Kasumi-1 (cell line): ENCODE measurements around the gene ERVK3-1.
A peak's percentile ranks its signal among the peaks of the same experiment; 100 is the strongest.
"Not testable (repeated sequence)": the region's sequence is repeated elsewhere in the genome, so short reads cannot be mapped to it uniquely, and the experiment has no call there.

Experiments used
- DNase-seq, 2 experiments: peaks; one replicate each; lab custom pipeline; 2025; lab: John Stamatoyannopoulos, UW

Gene ERVK3-1

DNA sequence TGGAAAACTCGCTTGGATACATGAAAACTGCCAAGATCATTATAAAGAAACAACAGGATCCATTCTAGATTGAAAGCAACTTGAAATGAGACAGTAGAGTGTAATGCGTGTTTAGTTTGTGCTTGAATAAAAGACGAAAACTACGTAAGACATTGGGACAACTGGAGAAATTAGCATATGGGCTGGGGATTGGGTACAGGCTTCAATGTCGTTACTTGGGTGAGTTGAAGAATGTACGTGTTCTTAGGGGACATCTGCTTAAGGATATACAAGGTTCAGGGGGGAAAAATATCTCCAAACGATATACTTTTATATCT is 471 bp upstream of the ERVK3-1 start:
- no peak for DNase-seq

DNA sequence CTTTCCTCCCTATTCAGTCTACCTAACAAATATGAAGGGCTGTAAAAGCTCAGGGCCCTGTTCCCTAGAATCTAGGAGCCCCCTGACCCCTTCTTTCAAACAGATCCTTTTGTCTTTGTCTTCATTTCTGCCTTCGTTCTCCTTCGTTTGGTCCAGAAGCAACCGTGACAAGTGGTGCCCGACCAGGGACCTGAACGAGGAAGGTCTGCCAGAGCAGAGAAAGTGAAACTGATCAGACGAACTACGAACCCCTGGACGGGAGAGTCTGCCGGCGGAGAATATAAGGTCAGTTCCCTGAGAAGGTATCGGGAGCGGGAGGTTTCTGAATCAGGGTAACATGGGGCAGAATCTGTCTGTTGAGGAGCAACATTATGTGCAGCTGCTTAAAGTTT is 751 bp downstream of the ERVK3-1 start:
- peak; percentile 31 to 33 for DNase-seq

DNA sequence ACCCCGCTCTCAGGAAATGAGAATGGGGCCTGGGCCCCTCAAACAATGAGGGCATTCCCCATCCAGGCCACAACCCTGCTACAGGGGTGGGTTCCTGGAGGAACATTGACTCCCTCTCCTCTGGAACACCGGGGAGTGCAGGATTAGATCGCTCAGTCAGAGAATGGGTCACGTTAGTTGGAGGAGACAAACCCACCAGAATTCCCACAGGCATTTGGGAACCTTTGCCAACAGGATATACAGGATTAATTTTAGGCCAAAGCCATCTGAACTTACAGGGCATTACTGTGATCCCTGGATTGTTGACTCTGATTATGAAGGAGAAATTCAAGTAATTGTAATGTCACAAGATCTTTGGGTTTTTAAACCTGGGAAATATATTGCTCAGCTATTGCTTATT is 2.6 kb downstream of the ERVK3-1 start:
- DNase-seq: no peak

DNA sequence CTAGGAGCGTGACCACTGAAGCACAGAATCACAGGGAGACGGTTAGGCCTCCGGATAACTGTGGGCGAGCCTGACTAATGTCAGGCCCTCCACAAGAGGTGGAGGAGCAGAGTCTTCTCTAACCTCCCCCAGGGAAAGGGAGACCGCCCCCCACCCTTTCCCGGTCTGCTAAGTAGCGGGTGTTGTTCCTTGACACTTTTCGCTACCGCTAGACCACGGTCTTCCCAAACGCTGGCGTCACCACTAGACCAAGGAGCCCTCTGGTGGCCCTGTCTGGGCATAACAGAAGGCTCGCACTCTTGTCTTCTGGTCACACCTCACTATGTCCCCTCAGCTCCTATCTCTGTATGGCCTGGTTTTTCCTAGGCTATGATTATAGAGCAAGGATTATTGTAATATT is 5.5 kb downstream of the ERVK3-1 start:
- DNase-seq: not testable (repeated sequence)

DNA sequence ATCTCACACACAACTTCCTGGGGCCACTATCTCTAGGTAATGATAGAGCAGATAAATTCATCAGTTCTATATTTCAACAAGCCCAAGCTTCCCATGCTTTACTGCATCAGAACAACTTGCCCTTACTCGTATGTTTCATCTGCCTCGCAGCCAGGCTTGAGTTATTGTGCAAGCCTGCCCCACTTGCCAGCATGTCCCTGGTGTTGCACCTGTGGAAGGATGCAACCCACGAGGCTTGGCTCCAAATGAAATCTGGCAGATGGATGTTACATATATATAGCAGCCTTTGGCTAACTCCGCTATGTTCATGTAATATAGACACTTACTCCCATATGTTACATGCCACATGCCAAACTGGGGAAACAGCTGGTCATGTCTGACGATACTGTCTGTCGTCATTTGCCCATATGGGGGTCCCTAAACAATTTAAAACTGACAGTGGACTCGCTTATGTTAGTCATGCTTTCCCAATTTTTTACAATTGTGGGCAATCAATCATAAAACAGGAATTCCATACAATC is 6.2 kb downstream of the ERVK3-1 start:
- no peak for DNase-seq

DNA sequence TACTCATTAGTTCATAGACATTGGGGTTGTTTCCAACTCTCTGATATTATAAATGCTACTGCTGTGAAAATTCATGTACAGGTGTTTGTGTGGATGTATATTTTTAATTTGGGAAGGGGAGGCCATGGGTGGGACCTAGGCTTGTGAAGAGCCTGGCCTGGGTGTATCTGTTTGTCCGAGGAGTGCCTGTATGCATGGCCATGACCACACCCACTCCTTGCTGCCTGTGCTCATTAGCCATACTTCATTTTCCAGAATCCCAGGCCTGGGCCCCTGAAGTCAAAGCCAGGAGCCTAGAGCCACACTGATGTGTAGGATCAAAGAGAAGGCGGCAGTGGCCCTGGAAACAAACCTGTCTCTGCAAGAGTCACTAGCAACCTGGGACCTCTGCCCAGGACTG is 10.4 kb downstream of the ERVK3-1 start:
- DNase-seq: no peak

DNA sequence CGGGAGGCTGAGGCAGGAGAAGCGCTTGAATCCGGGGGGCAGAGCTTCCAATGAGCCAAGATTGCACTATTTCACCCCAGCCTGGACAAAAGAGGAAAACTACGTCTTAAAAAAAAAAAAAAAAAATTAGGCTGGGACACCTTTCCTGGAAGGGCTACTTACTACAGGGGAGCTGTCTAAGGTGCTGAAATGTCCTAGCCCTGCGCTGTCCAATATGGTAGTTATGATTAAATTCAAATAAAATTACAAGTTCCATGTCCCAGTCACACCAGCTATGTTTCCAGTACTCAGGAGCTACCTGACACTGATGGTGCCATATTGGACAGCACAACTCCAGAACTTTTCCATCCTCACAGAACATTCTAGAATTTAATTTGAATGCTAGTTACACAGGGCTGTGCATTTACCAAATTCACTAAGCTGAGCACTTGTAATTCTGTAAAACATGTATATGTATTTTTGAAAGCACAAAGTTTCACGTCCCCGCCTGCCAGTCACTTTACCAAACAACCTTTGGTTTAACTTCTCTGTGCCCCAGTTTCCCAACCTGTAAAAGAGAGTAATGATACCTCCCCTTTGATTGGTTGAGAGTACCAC is 12.4 kb downstream of the ERVK3-1 start:
- DNase-seq: peak; percentile 28 to 64

DNA sequence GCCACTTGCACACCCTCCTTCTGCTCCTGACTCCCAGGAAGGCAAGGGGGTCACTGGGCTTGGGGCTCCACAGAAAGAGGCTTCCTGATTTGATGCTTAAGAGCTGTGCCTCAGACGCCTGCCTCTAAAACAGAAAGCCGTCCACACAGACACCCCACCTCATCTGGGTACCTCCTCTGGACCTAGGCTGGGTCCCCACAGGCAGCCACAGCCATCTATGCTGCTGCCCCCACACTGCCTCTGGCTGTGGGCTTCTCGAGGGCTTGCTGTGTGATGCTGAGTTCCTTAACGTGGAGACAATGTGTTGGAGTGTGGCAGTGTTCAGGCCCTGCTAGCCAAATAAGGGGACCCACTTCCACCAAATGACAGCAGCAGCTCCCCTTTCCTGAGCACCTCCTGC is 13.1 kb downstream of the ERVK3-1 start:
- DNase-seq: no peak

DNA sequence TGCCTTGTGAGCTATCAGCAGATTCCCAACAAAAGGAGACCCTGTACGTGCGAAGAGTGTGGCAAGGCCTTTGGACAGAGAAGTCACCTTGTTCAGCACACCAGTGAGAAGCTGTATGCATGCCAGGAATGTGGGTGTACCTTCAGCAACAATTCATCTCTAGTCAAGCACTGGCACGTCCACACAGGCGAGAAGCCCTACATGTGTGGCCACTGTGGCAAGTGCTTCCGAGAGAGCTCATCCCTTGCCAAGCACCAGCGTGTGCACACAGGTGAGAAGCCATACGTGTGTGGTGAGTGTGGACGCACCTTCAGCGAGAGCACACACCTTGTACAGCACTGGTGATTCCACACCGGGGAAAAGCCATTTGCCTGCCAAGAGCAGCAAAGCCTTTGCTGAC is 14.1 kb downstream of the ERVK3-1 start:
- DNase-seq: no peak

DNA sequence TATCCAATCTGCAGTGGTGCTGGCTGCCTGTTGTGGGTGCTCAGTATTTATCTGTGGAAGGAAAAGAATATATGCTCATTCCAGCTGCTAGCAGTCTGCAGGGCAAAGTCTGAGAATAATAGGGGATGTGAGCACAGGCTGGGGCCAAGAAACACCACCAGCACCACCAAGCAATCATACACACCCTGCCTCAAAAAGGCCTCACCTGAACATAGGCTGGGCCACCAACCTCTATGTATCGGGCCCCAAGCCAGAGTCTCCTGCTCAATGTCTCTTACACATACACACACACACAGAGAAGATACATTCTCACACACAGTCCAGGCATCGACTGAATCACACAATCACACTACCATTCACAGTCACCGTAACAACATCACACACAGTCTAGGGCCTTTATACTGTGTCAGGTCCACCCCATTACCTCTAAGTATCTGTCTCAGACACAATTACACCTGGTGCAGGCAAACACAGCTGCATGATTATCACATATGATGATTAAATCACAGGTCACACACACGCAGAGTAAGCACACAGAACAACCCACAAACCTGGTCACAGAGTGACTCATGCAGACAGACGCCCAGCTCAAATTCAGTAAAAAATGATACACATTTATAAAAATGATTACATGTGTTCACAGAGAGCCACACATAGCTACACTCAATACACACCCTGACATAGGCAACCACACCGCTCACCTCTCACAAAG is 20.3 kb downstream of the ERVK3-1 start:
- DNase-seq: no peak

DNA sequence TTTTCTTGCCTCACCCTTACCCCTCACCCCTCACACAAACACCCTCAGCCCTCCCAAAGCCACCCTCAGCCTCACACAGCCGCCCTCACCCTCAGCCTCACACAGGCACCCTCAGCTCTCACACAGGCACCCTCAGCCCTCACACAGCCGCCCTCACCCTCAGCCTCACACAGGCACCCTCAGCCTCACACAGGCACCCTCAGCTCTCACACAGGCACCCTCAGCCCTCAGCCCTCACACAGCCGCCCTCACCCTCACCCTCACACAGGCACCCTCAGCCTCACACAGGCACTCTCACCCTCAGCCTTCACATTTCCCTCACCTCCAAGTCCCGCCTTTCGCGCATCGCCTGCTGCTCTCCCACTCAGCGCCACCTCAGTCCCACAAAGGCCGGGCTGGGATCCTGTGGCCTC is 21.3 kb downstream of the ERVK3-1 start:
- DNase-seq: no peak

DNA sequence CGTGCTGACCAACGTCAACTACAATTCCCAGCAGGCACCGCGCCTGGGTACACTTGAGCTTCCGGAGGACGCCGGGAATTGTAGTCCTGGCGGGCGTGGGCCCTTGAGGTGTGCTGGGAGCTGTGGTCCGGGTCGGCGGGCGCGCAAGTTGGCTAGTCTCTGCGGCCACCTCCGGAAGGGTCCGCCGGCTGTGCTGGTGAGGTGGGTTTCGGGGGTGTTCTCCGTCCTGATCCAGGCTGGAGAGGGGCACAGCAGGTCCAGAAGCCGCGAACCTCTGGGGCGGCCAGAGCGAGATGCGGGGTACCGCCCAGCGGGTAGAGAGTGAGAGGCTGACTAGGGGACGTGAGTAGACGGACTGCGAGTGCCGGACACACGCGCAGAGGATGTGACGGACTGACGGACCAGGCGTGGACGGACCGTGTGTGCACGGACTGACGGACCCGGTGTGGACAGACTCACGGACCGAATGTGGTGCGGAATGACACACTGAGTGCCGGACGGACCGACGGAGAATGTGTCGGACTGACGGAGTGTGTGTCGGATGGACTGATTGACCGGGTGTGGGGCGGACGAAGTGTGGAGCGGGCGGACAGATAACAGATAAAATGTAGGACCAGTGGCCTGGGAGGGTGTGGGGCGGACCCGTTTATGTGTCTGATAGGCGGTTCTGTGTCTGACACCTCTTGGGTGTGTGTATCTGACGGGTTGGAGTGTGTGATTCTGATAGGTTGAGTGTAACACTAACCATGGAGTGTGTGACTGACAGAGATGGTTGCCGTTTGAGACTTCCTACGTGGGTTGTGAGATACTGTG is 21.9 kb downstream of the ERVK3-1 start, which contains the start of gene ZSCAN22:
ZSCAN22 (plus strand) TSS at position 81 of the 813 bp plus-strand sequence. CDS start 7,809 bp downstream, outside the sequence.
- DNase-seq: peak; percentile 92 to 93

DNA sequence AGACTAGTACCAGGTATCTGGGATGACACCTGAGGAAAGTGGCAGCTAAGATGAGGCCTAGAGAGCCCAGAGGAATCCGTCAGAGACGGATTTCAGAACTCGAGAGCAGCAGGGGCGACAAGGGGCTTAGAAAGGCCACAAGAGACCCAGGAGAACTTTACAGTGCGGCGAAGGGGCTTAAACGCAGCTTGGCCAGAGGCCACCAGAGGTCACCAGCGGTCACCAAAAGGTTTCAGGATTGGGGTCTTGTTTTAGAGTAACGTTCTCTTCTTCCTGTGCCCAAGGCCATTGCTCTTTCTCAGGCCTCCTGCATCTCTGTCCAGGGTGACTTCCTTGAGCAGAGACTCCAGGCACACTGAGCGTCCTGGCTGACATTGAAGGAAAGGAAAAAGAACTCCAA is 23.8 kb downstream of the ERVK3-1 start:
- DNase-seq: peak; percentile 32 to 54

DNA sequence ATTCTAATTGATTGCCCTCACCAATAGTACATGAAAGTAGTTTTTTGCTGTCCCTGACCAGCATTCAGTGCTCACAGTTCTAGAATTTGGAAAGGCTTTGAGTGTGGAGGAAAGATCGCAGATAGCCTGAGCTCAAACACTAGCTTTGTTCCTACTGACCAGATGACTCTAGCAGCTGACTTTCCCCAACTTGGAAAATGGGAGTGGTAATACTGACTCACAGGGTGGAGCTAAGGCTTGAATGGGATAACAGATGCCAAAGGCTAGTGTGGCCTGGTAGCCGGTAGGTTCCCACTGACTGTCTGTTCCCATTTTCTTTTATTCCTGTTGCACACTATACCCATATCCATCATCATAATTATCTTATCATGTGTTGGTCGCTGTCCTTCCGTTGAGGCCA is 25.3 kb downstream of the ERVK3-1 start:
- DNase-seq: no peak

DNA sequence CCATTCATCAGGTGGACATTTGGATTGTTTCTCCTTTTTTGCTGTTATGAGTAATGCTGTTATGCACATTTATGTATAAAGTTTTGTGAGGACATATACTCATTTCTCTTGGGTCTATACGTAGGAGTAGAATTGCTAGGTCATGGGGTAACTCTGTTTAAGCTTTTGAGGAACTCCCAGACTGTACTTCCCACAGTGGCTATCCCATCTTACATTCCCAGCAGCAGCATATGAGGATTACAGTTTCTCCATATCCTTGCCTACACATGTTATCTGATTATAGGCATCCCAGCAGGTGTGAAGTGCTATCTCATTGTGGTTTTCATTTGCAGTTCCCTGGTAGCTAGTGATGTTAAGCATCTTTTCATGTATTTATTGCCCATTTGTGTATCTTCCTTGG is 27.5 kb downstream of the ERVK3-1 start:
- no peak for DNase-seq

DNA sequence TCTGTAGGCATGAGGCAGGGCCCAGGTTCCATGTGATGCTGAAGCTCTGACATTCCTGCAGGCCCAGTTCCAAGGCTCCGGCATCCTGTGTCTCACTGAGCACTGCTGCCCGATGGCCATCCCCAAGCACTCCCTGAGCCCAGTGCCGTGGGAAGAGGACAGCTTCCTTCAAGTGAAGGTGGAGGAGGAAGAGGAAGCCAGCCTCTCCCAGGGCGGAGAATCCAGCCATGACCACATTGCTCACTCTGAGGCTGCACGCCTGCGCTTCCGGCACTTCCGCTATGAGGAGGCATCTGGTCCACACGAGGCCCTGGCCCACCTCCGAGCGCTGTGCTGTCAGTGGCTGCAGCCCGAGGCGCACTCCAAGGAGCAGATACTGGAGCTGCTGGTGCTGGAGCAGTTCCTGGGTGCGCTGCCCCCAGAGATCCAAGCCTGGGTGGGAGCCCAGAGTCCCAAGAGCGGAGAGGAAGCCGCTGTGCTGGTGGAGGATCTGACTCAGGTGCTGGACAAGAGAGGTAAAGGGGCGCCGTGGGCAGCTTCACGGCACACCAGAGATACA is 29.6 kb downstream of the ERVK3-1 start:
- peak; percentile 13 to 21 for DNase-seq

DNA sequence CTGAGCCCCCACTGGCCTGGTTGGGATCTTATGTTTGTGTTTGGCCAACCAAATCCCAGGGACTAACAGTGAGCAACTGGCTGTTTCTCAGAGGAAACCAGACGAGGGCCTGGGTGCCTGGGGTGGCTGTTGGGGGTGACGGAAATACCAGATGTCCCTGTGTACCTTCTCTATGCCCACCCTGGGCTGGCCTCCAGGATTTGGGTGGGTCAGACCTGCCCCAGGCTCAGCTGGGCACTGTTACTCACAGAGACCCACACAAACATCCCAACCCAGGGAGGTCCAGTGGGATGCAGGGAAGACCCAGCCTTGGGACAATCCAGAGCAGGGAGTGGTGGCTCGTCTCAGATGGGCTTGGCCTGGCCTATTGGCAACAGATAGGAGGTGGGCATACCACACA is 30.5 kb downstream of the ERVK3-1 start:
- no peak for DNase-seq

DNA sequence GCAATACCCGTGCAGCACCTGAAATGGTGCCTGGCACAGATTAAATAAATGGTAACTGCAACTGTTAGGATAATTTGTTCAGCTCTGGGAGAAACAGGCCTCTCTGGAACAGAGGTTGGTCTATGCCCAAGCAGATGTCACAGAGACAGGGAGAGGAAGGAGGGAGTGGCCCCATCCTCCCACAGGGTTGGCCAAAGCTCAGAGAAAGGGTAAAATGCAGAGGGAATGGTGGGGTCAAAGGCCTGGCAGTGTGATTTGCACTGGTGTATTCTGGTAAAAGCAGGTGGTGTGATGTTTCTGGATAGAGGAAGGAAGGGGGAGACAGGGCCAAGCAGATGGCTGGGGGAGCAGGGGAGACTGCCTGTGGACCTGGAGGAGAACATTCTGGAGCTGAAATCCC is 31.0 kb downstream of the ERVK3-1 start:
- DNase-seq: no peak

DNA sequence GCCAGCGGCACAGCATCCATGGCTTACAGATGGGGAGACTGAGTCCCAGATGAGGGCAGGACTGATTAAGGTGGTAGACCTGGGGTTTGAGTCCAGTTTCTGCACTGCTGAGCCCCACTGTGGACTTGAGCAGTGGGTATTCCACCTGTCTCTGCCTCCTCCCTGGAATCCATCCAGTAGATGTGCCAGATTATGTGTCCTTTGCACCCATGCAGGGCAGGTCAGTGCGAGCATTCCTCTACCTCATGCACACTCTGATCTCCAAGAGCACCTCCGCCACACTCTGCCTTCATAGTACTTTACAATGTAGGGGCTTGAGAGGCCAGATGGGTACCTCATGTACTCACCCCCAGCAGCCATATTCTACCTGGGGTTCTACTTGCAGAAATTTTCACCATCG is 31.6 kb downstream of the ERVK3-1 start:
- no peak for DNase-seq

DNA sequence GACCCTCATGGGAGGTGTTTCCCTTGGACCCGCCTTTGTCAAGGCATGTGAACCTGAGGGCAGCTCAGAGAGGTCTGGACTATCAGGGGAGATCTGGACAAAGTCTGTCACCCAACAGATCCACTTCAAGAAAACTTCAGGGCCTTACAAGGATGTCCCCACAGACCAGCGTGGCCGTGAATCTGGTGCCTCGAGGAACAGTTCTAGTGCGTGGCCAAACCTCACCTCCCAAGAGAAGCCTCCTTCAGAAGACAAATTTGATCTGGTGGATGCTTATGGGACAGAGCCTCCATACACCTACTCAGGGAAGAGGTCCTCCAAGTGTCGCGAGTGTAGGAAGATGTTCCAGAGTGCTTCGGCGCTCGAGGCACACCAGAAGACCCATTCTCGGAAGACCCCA is 33.2 kb downstream of the ERVK3-1 start:
- DNase-seq: no peak

DNA sequence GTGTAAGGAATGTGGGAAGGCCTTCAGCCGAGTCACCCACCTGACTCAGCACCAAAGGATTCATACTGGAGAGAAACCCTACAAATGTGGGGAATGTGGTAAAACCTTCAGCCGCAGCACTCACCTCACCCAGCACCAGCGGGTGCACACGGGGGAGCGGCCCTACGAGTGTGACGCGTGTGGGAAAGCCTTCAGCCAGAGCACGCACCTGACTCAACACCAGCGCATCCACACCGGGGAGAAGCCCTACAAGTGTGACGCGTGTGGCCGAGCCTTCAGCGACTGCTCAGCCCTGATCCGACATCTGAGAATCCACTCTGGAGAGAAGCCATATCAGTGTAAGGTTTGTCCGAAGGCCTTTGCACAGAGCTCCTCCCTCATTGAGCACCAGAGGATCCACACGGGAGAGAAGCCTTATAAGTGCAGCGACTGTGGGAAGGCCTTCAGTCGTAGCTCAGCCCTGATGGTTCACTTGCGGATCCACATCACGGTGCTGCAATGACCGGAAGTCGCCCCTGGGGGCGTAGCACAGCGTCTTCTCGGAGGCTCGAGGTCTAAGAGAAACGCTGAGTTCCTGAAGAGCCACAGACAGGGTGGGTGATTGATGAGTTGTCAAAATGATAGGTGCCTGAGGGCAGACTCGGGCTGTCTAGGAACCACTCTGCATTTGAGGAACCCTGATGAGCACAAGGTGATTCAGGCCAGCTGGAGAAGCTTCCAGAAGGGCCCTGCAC is 33.8 kb downstream of the ERVK3-1 start:
- no peak for DNase-seq

DNA sequence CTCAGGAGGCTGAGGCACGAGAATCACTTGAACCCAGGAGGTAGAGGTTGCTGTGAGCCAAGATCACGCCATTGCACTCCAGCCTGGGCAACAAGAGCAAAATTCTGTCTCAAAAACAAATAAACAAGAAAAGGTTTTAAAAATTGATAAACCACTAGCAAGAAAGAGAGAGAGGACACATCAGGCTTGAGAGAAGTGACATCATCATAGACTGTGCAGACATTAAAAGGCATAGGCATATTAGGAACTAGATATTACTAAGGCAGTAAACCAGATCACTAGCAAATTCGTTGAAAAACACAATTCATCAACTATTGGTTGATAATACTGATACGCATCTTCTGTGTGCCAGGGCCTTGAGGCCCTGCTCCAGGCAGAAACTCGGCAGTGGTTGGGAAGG is 40.4 kb downstream of the ERVK3-1 start:
- DNase-seq: no peak
